ENCODE data around the gene BARHL1.

DNA sequence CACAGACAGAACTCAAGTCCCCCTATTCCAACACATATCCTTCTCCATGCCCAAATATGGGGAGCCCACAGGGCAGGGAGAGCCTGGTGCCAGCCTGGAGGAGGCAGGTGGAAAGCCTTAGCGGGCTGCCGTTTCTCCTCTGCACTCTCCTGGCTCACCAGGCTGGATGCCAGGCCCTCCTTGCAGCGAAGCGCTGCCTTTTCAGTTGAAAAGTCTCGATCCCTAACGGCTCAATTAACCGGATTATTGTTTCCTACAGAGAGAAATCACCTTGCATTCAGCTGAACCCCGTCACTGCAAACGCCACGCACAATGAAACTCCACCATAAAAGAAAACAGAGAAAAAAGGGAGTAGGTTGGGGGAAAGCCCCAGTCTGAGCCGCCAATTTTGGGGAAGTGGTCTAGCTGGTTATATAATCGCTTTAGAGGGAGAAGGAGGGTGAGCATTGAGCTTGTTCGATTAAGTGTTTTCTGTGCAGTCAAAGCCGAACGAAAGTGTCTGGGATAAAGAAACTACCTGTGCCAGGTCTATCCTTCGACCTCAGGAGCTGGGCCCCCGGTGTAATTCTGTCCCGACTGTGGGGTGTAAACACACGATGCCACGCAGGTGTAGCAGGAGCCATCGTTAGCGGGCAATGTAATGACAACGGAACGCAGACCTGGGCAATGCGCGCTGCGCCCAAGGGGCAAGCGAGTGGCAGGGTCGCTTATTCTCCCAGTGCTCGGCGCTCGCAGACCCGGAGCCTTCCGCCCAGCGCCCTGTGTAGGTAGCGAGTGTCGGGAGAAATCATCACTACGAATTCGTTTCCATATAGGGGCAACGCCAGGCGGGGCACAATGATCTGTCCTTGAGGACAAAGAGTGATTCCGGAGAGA lies 3.8 kb downstream of the BARHL1 start:
- TF ChIP-seq, protein P1, sequence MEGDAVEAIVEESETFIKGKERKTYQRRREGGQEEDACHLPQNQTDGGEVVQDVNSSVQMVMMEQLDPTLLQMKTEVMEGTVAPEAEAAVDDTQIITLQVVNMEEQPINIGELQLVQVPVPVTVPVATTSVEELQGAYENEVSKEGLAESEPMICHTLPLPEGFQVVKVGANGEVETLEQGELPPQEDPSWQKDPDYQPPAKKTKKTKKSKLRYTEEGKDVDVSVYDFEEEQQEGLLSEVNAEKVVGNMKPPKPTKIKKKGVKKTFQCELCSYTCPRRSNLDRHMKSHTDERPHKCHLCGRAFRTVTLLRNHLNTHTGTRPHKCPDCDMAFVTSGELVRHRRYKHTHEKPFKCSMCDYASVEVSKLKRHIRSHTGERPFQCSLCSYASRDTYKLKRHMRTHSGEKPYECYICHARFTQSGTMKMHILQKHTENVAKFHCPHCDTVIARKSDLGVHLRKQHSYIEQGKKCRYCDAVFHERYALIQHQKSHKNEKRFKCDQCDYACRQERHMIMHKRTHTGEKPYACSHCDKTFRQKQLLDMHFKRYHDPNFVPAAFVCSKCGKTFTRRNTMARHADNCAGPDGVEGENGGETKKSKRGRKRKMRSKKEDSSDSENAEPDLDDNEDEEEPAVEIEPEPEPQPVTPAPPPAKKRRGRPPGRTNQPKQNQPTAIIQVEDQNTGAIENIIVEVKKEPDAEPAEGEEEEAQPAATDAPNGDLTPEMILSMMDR (IDR thresholded peaks at IDR 0.05), result no peak
- no peak for TF ChIP-seq RCOR1 (IDR thresholded peaks at IDR 0.05; ENCODE audit: low read depth, low read length)
